H9 (cell line): ENCODE results near the gene EMC9. TPM values are rescaled to one million over a fixed set of nuclear protein-coding genes. Genes with fewer than 3 reads are reported as not detected.
A peak's percentile ranks its signal among the peaks of the same experiment; 100 is the strongest.

Source experiments
- DNase-seq: peaks from one replicate; pipeline ENCODE4 v3.0.0-alpha.2; 2017
- H2AFZ ChIP-seq: one replicate; pipeline ENCODE4 v1.6.1; 2013; ENCODE audit warnings: mild to moderate bottlenecking, low read length, control low read depth, moderate library complexity
- H2AK5ac ChIP-seq: 2 replicates; pipeline ENCODE4 v1.6.1; 2013; ENCODE audit warnings: low read length, control low read depth, mixed read lengths; ENCODE audit not compliant: insufficient read length
- H2BK120ac ChIP-seq: one replicate; pipeline ENCODE4 v1.6.1; 2013; ENCODE audit warnings: low read depth, mild to moderate bottlenecking, low read length, control low read depth, inconsistent platforms; ENCODE audit not compliant: poor library complexity, severe bottlenecking
- H2BK12ac ChIP-seq: 2 replicates; pipeline ENCODE4 v1.6.1; 2013; ENCODE audit warnings: low read length, control low read depth, mixed read lengths, low read depth; ENCODE audit not compliant: insufficient read length
- H2BK15ac ChIP-seq: 2 replicates; pipeline ENCODE4 v1.6.1; 2013; ENCODE audit warnings: low read depth, low read length, control low read depth
- H2BK20ac ChIP-seq: one replicate; pipeline ENCODE4 v1.6.1; 2013; ENCODE audit warnings: low read depth, mild to moderate bottlenecking, low read length, control low read depth, inconsistent platforms; ENCODE audit not compliant: poor library complexity, severe bottlenecking
- H2BK5ac ChIP-seq: 2 replicates; pipeline ENCODE4 v1.6.1; 2013; ENCODE audit warnings: low read length, control low read depth, mixed read lengths; ENCODE audit not compliant: insufficient read length
- H3K14ac ChIP-seq: 2 replicates; pipeline ENCODE4 v1.6.1; 2013; ENCODE audit warnings: low read length, control low read depth; ENCODE audit not compliant: insufficient read depth
- H3K18ac ChIP-seq: 2 replicates; pipeline ENCODE4 v1.6.1; 2013; ENCODE audit warnings: low read depth, mild to moderate bottlenecking, mixed read lengths, low read length, control low read depth; ENCODE audit not compliant: insufficient read length
- H3K23ac ChIP-seq: 2 replicates; pipeline ENCODE4 v1.6.1; 2013; ENCODE audit warnings: low read length, control low read depth, mixed read lengths, low read depth; ENCODE audit not compliant: insufficient read length
- H3K23me2 ChIP-seq: 2 replicates; pipeline ENCODE4 v1.6.1; 2013; ENCODE audit warnings: low read depth, mild to moderate bottlenecking, mixed read lengths, low read length, control low read depth; ENCODE audit not compliant: insufficient read length, poor library complexity, severe bottlenecking
- H3K27ac ChIP-seq: 2 replicates; pipeline ENCODE4 v1.5.1; 2013; ENCODE audit warnings: low read length, control low read depth, mixed read lengths, low read depth; ENCODE audit not compliant: insufficient read length
- H3K27me3 ChIP-seq: 2 replicates; pipeline ENCODE4 v1.6.1; 2013; ENCODE audit warnings: low read length, control low read depth, inconsistent platforms; ENCODE audit not compliant: insufficient read depth
- H3K4ac ChIP-seq: 2 replicates; pipeline ENCODE4 v1.6.1; 2013; ENCODE audit warnings: low read depth, mild to moderate bottlenecking, control low read depth, inconsistent platforms, low read length, moderate library complexity
- H3K4me1 ChIP-seq: 2 replicates; pipeline ENCODE4 v1.6.1; 2013; ENCODE audit warnings: low read length, control low read depth, inconsistent platforms; ENCODE audit not compliant: insufficient read depth
- H3K4me2 ChIP-seq: 2 replicates; pipeline ENCODE4 v1.6.1; 2013; ENCODE audit warnings: low read length, control low read depth, mixed read lengths; ENCODE audit not compliant: insufficient read length, insufficient read depth
- H3K56ac ChIP-seq: 2 replicates; pipeline ENCODE4 v1.6.1; 2013; ENCODE audit warnings: low read depth, mild to moderate bottlenecking, mixed read lengths, low read length, control low read depth; ENCODE audit not compliant: insufficient read length
- H3K79me1 ChIP-seq: 2 replicates; pipeline ENCODE4 v1.6.1; 2013; ENCODE audit warnings: low read depth, mild to moderate bottlenecking, moderate library complexity, low read length, control low read depth, inconsistent platforms; ENCODE audit not compliant: insufficient read depth, poor library complexity, severe bottlenecking
- H3K79me2 ChIP-seq: 2 replicates; pipeline ENCODE4 v1.6.1; 2013; ENCODE audit warnings: low read length, control low read depth, inconsistent platforms; ENCODE audit not compliant: insufficient read depth
- H3K9ac ChIP-seq: 2 replicates; pipeline ENCODE4 v1.6.1; 2013; ENCODE audit warnings: low read length, control low read depth, mixed read lengths; ENCODE audit not compliant: insufficient read length; ENCODE audit errors: extremely low read depth
- H3K9me3 ChIP-seq: one replicate; pipeline ENCODE4 v1.6.1; 2013; ENCODE audit warnings: low read depth, low read length, inconsistent platforms; ENCODE audit not compliant: control insufficient read depth
- H3T11ph ChIP-seq: one replicate; pipeline ENCODE4 v1.6.1; 2013; ENCODE audit warnings: mild to moderate bottlenecking, low read length, control low read depth, inconsistent platforms
- H4K20me1 ChIP-seq: one replicate; pipeline ENCODE4 v1.6.1; 2013; ENCODE audit not compliant: control insufficient read depth, insufficient read length, insufficient read depth
- H4K5ac ChIP-seq: 2 replicates; pipeline ENCODE4 v1.6.1; 2013; ENCODE audit warnings: low read depth, mild to moderate bottlenecking, mixed read lengths, low read length, control low read depth; ENCODE audit not compliant: insufficient read length
- H4K8ac ChIP-seq: replicated peaks from 2 replicates; pipeline ENCODE4 v1.6.1; 2013; ENCODE audit warnings: low read length, control low read depth, mixed read lengths, low read depth; ENCODE audit not compliant: insufficient read length
- H4K91ac ChIP-seq: 2 replicates; pipeline ENCODE4 v1.6.1; 2013; ENCODE audit warnings: low read depth, mild to moderate bottlenecking, moderate library complexity, mixed read lengths, low read length, control low read depth; ENCODE audit not compliant: insufficient read length
- H3K27ac Mint-ChIP-seq, 3 experiments: 2 replicates in 2 of 3; 3 replicates in 1 of 3; pipeline ENCODE4 v1.8.0; 2020 to 2021; ENCODE audit warnings: mixed read lengths in 3 of 3, mild to moderate bottlenecking in 1 of 3, moderate library complexity in 1 of 3
- H3K27me3 Mint-ChIP-seq: 2 replicates; pipeline ENCODE4 v1.8.0; 2021; ENCODE audit warnings: low read depth, mild to moderate bottlenecking, moderate library complexity, mixed read lengths
- H3K36me3 Mint-ChIP-seq, 3 experiments: 2 replicates in 2 of 3; 3 replicates in 1 of 3; pipeline ENCODE4 v1.8.0; 2020 to 2021; ENCODE audit warnings: low read depth in 3 of 3, mixed read lengths in 3 of 3; ENCODE audit not compliant: insufficient read depth in 1 of 3
- H3K4me1 Mint-ChIP-seq, 2 experiments: 2 replicates each; pipeline ENCODE4 v1.8.0; 2020; ENCODE audit warnings: mixed read lengths in 2 of 2
- H3K4me3 Mint-ChIP-seq, 2 experiments: 2 replicates in 1 of 2; 3 replicates in 1 of 2; pipeline ENCODE4 v1.8.0; 2020 to 2021; ENCODE audit warnings: mild to moderate bottlenecking in 2 of 2, mixed read lengths in 2 of 2, moderate library complexity in 1 of 2
- H3K9me3 Mint-ChIP-seq, 2 experiments: 2 replicates in 1 of 2; 3 replicates in 1 of 2; pipeline ENCODE4 v1.8.0; 2020; ENCODE audit warnings: mild to moderate bottlenecking in 2 of 2, mixed read lengths in 2 of 2, moderate library complexity in 1 of 2
- CTCF ChIP-seq: fragments of 200-600 bp; sonication (generic); conservative IDR thresholded peaks from 3 replicates; pipeline ENCODE4 v1.8.0; 2021; ENCODE audit warnings: antibody characterized with exemption, mild to moderate bottlenecking
- WGBS: extraction: QIAGEN DNeasy Blood & Tissue Kit; methylation state at CpG from one replicate; pipeline ENCODE4 v1.1.7; 2013; ENCODE audit warnings: missing lambda C conversion rate, low lambda C conversion rate, mixed read lengths; ENCODE audit not compliant: insufficient read length; ENCODE audit errors: extremely low coverage; 5-methylcytosine and 5-hydroxymethylcytosine counted together
- total RNA-seq: library from RNA; stranded (reverse); gene quantifications from 2 replicates; pipeline ENCODE4 v1.2.1, GENCODE V29; 2021

The EMC9 gene
- total RNA-seq, 1 experiment from 2014 or later: 52.9 TPM

GRCh38 chr14:24187539-24187915, 46.1 kb upstream of the EMC9 start:
- Histone ChIP-seq H3K56ac (no peak overlapping the region), H4K20me1 (no peaks in the 10 kb centered on the region), H3K79me2 (no peaks in the 10 kb centered on the region), H2BK15ac (no peak overlapping the region), H2BK5ac (no peak overlapping the region), H2BK12ac (no peak overlapping the region), H3K14ac (no peak overlapping the region), H3K23me2 (no peaks in the 10 kb centered on the region), H2AK5ac (no peak overlapping the region), H3K79me1 (peaks cover 4% of the 10 kb centered on the region), H4K91ac (no peak overlapping the region), H2AFZ (no peak overlapping the region), H4K8ac (no peak overlapping the region), H3K27ac (no peak overlapping the region), H4K5ac (no peak overlapping the region), H3K9ac (no peak overlapping the region), H3T11ph (no peak overlapping the region), H2BK120ac (no peak overlapping the region), H3K4me2 (peak overlapping the region; percentile 38), H3K9me3 (no peaks in the 10 kb centered on the region), H3K23ac (no peak overlapping the region), H2BK20ac (no peak overlapping the region), H3K4ac (no peak overlapping the region), H3K4me1 (no peaks in the 10 kb centered on the region; the same call in 1 of the 2 replicates), H3K18ac (no peak overlapping the region), H3K27me3 (no peaks in the 10 kb centered on the region)
- Mint-ChIP-seq H3K4me1 (peaks cover 15% of the 10 kb centered on the region in 2 experiments), H3K4me3 (peak overlapping the region; percentile 94 to 95), H3K27ac (no peak overlapping the region; a peak in 1 of 7 replicates), H3K9me3 (no peaks in the 10 kb centered on the region), H3K27me3 (no peaks in the 10 kb centered on the region; the same call in 1 of the 2 replicates), H3K36me3 (peaks cover 24 to 79% (median 66%) of the 10 kb centered on the region in 3 experiments)
- WGBS: no CpG with 5 or more reads among the region's 2 CpGs
- DNase-seq: no peak
- no peak for TF ChIP-seq CTCF
